IMR-90 (cell line): Measurements from ENCODE around the gene ZEB2. TPM values are rescaled to one million over a fixed set of nuclear protein-coding genes. Genes with fewer than 3 reads are reported as not detected.

ENCODE experiments used
- ATAC-seq: fragments of 200-7000 bp; cut with Tn5 transposase; 2 replicates; pipeline ENCODE4 v1.9.1; 2020; ENCODE audit warnings: low read depth, mild to moderate bottlenecking, moderate library complexity
- BruUV-seq: library from RNA; stranded (reverse); fragments of 400-500 nt; replicated peaks from 2 replicates; lab custom pipeline; 2021; lab: Mats Ljungman, UMichigan
- CTCF ChIA-PET: fragments of 300-600 bp; formaldehyde crosslinking; extraction: SDS; loops from one replicate; lab custom pipeline; 2021; ENCODE audit warnings: antibody characterized with exemption; lab: Yijun Ruan, JAX
- POLR2A ChIA-PET: fragments of 300-600 bp; sonication (Branson Sonifier 250); formaldehyde crosslinking; loops from one replicate; lab custom pipeline; 2022; ENCODE audit warnings: antibody characterized with exemption; ENCODE audit not compliant: unreplicated experiment; lab: Charles Lee
- DNase-seq: peaks from one replicate; pipeline ENCODE4 v3.0.0; 2013
- H2AFZ ChIP-seq: replicated peaks from 2 replicates; pipeline ENCODE3; 2013; ENCODE audit warnings: low read length, mild to moderate bottlenecking; ENCODE audit not compliant: poor library complexity
- H2AK5ac ChIP-seq: 2 replicates; pipeline ENCODE4 v1.6.1; 2013; ENCODE audit warnings: low read depth, low read length, inconsistent platforms
- H2AK9ac ChIP-seq: replicated peaks from 2 replicates; pipeline ENCODE3; 2013; ENCODE audit warnings: mild to moderate bottlenecking, low read depth, low read length, moderate library complexity; ENCODE audit not compliant: poor library complexity
- H2BK120ac ChIP-seq: 2 replicates; pipeline ENCODE4 v1.6.1; 2013; ENCODE audit warnings: low read depth, low read length, inconsistent platforms
- H2BK15ac ChIP-seq: 3 replicates; pipeline ENCODE4 v1.6.1; 2013; ENCODE audit warnings: low read depth, low read length, inconsistent platforms
- H2BK20ac ChIP-seq: 2 replicates; pipeline ENCODE4 v1.6.1; 2013; ENCODE audit warnings: low read depth, mild to moderate bottlenecking, inconsistent platforms, low read length, moderate library complexity
- H2BK5ac ChIP-seq: 2 replicates; pipeline ENCODE4 v1.6.1; 2013; ENCODE audit warnings: mild to moderate bottlenecking, low read depth, low read length, inconsistent platforms; ENCODE audit not compliant: poor library complexity, severe bottlenecking
- H3K14ac ChIP-seq: replicated peaks from 2 replicates; pipeline ENCODE4 v1.6.1; 2013; ENCODE audit warnings: low read depth, low read length, inconsistent platforms
- H3K18ac ChIP-seq: 2 replicates; pipeline ENCODE4 v1.6.1; 2013; ENCODE audit warnings: low read depth, low read length, control low read depth
- H3K23ac ChIP-seq: 2 replicates; pipeline ENCODE4 v1.6.1; 2013; ENCODE audit warnings: low read depth, low read length, inconsistent platforms
- H3K27ac ChIP-seq: 2 replicates; pipeline ENCODE4 v1.5.1; 2013; ENCODE audit warnings: mild to moderate bottlenecking, control low read depth, low read length; ENCODE audit not compliant: insufficient read depth
- H3K27me3 ChIP-seq: 2 replicates; pipeline ENCODE4 v1.6.1; 2013; ENCODE audit warnings: low read length; ENCODE audit not compliant: control insufficient read depth, insufficient read depth
- H3K36me3 ChIP-seq: 2 replicates; pipeline ENCODE4 v1.6.1; 2013; ENCODE audit warnings: low read length, mixed read lengths; ENCODE audit not compliant: control insufficient read depth, insufficient read depth
- H3K4ac ChIP-seq: 2 replicates; pipeline ENCODE4 v1.6.1; 2013; ENCODE audit warnings: low read depth, low read length, inconsistent platforms
- H3K4me1 ChIP-seq: 2 replicates; pipeline ENCODE4 v1.6.1; 2013; ENCODE audit warnings: low read length, mixed read lengths; ENCODE audit not compliant: control insufficient read depth, insufficient read depth
- H3K4me2 ChIP-seq: 2 replicates; pipeline ENCODE4 v1.6.1; 2013; ENCODE audit warnings: low read depth, mild to moderate bottlenecking, control low read depth, low read length, moderate library complexity
- H3K4me3 ChIP-seq: 2 replicates; pipeline ENCODE4 v1.5.1; 2013; ENCODE audit warnings: low read depth, mild to moderate bottlenecking, control low read depth, low read length, moderate library complexity; ENCODE audit not compliant: insufficient read depth
- H3K56ac ChIP-seq: 2 replicates; pipeline ENCODE4 v1.6.1; 2013; ENCODE audit warnings: low read length, inconsistent platforms; ENCODE audit not compliant: insufficient read depth; ENCODE audit errors: extremely low read depth
- H3K79me1 ChIP-seq, 2 experiments: 2 replicates each; pipeline ENCODE4 v1.6.1; 2013; ENCODE audit warnings: low read length in 2 of 2, inconsistent platforms in 1 of 2, low read depth in 1 of 2
- H3K9ac ChIP-seq: 2 replicates; pipeline ENCODE4 v1.6.1; 2013; ENCODE audit warnings: low read depth, low read length, control low read depth
- H3K9me1 ChIP-seq: 2 replicates; pipeline ENCODE4 v1.6.1; 2013; ENCODE audit warnings: low read length, inconsistent platforms; ENCODE audit not compliant: insufficient read depth
- H3K9me3 ChIP-seq: 2 replicates; pipeline ENCODE4 v1.6.1; 2013; ENCODE audit warnings: low read length; ENCODE audit not compliant: control insufficient read depth, insufficient read depth
- H4K20me1 ChIP-seq: 2 replicates; pipeline ENCODE4 v1.6.1; 2013; ENCODE audit warnings: low read length, inconsistent platforms; ENCODE audit not compliant: insufficient read depth
- H4K5ac ChIP-seq: 2 replicates; pipeline ENCODE4 v1.6.1; 2013; ENCODE audit warnings: mild to moderate bottlenecking, low read depth, low read length, control low read depth
- H4K8ac ChIP-seq, 2 experiments: 2 replicates each; pipeline ENCODE4 v1.6.1; 2013; ENCODE audit warnings: low read depth in 2 of 2, low read length in 2 of 2, control low read depth in 1 of 2, inconsistent platforms in 1 of 2
- H4K91ac ChIP-seq: 2 replicates; pipeline ENCODE4 v1.6.1; 2013; ENCODE audit warnings: low read depth, low read length, inconsistent platforms; ENCODE audit not compliant: insufficient read depth
- BHLHE40 ChIP-seq: fragments of 150-350 bp; IDR thresholded peaks from 2 replicates; pipeline ENCODE4 v1.6.1; 2016; ENCODE audit warnings: mild to moderate bottlenecking, low read depth, low read length
- CHD1 ChIP-seq: IDR thresholded peaks from 2 replicates; pipeline ENCODE4 v1.6.1; 2012; ENCODE audit warnings: low read depth, low read length, improper control_type of control experiment
- FOS ChIP-seq: fragments of 150-350 bp; IDR thresholded peaks from 2 replicates; pipeline ENCODE4 v1.6.1; 2016; ENCODE audit warnings: low read depth, low read length
- MAFK ChIP-seq: IDR thresholded peaks from 2 replicates; pipeline ENCODE4 v1.6.1; 2012; ENCODE audit warnings: low read depth, low read length, improper control_type of control experiment
- MAZ ChIP-seq: IDR thresholded peaks from 2 replicates; pipeline ENCODE4 v1.6.1; 2012; ENCODE audit warnings: low read depth, mild to moderate bottlenecking, low read length, improper control_type of control experiment, moderate library complexity, borderline replicate concordance
- MXI1 ChIP-seq: IDR thresholded peaks from 2 replicates; pipeline ENCODE4 v1.6.1; 2012; ENCODE audit warnings: low read depth, mild to moderate bottlenecking, low read length, moderate library complexity, borderline replicate concordance
- NFE2L2 ChIP-seq: fragments of 150-350 bp; IDR thresholded peaks from 2 replicates; pipeline ENCODE4 v1.6.1; 2016; ENCODE audit warnings: low read depth, mild to moderate bottlenecking, low read length
- POLR2A ChIP-seq: IDR thresholded peaks from 2 replicates; pipeline ENCODE4 v1.6.1; 2012; ENCODE audit warnings: mild to moderate bottlenecking, low read depth, low read length
- RAD21 ChIP-seq: IDR thresholded peaks from 2 replicates; pipeline ENCODE4 v1.6.1; 2012; ENCODE audit warnings: low read length, improper control_type of control experiment
- RCOR1 ChIP-seq: IDR thresholded peaks from 2 replicates; pipeline ENCODE4 v1.6.1; 2012; ENCODE audit warnings: mild to moderate bottlenecking, low read length, improper control_type of control experiment; ENCODE audit not compliant: insufficient replicate concordance
- RFX5 ChIP-seq: IDR thresholded peaks from 2 replicates; pipeline ENCODE4 v1.8.0; 2012; ENCODE audit warnings: low read depth, mild to moderate bottlenecking, low read length, moderate library complexity
- SMC3 ChIP-seq: fragments of 150-350 bp; IDR thresholded peaks from 2 replicates; pipeline ENCODE4 v1.6.1; 2016; ENCODE audit warnings: low read depth, mild to moderate bottlenecking, antibody characterized with exemption, low read length, moderate library complexity
- WGBS, 2 experiments: methylation state at CpG; one replicate each; pipeline versions ENCODE4 v1.1.5 to v1.1.7; 2013; ENCODE audit warnings: missing lambda C conversion rate in 2 of 2; ENCODE audit not compliant: insufficient read length in 1 of 2; ENCODE audit errors: extremely low coverage in 2 of 2; 5-methylcytosine and 5-hydroxymethylcytosine counted together
- dilution Hi-C: fragments of 300-500 bp; cut with HindIII; formaldehyde crosslinking; loops from one replicate; pipeline ENCODE4 v1.14.3; 2018; ENCODE audit warnings: low sequenced_read_pairs; ENCODE audit not compliant: unreplicated experiment
- in situ Hi-C: fragments of 300-500 bp; cut with MboI; formaldehyde crosslinking; loops from 3 replicates; pipeline ENCODE4 v1.14.3; 2019; ENCODE audit warnings: low sequenced_read_pairs, inconsistent platforms, mixed read lengths
- intact Hi-C: fragments of 100-400 bp; cut with micrococcal nuclease; formaldehyde crosslinking; loops from 2 replicates; pipeline ENCODE4 v1.10.0; 2022
- polyA plus RNA-seq, 3 experiments: library from polyadenylated mRNA; depleted of rRNA; stranded (reverse); fragments of >200 nt; gene quantifications; 2 replicates each; pipeline ENCODE4 v1.2.3, GENCODE V29; 2012; ENCODE audit warnings: low replicate concordance in 1 of 3
- total RNA-seq: library from RNA; depleted of rRNA; stranded (reverse); fragments of >200 nt; gene quantifications from 2 replicates; pipeline ENCODE4 v1.2.3, GENCODE V29; 2012
- TF ChIP-seq, protein P1 (sequence below): fragments of 150-350 bp; IDR thresholded peaks from 2 replicates; pipeline ENCODE4 v1.6.1; 2017; ENCODE audit warnings: mild to moderate bottlenecking, antibody characterized with exemption, low read length, low read depth
- TF ChIP-seq, protein P2 (sequence below): fragments of 150-350 bp; IDR thresholded peaks from 2 replicates; pipeline ENCODE4 v1.6.1; 2016; ENCODE audit warnings: low read depth, mild to moderate bottlenecking, low read length, moderate library complexity, borderline replicate concordance
- TF ChIP-seq, protein P3 (sequence below): conservative IDR thresholded peaks from 2 replicates; pipeline ENCODE4 v1.5.1; 2012; ENCODE audit warnings: mild to moderate bottlenecking, low read depth, low read length, improper control_type of control experiment

The ZEB2 gene
- total and polyA plus RNA-seq, 2 of the 4 experiments (the other 2 are of a cell fraction) = 22.4 to 50.9 TPM

DNA sequence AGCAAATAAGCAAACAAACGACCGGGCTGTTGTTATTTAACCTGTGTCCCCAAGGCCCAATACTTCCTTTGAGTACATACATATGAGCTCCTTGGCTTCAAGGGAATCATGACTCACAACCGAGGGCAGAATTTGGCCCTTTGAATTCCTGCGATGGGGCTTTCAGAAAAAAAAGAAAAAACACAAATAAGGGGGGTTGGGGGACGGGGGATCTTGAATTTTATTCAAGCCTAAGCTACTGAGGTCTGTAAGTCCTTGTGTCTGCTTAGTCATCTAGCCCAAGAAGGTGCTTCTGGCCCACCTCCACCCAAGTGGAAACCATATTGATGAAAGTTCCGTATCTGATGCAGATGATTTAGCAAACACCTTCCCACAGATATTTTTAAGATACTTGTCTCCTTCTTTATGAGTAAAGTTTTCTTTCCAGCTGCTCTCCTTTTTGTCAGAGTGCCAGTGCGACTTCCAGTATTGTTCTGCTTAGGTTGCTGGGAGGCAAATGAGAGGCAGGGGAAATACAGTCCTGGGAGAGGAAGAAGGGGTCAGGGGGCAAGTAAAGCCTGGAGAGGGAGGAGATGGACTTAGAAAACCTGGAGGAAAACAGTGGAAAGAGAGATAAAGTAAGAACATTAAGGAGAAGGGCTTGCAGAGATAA is 169.6 kb downstream of the ZEB2 start:
- POLR2A ChIA-PET = no interaction called here
- no peaks in the 10 kb centered on the region for H3K79me1 ChIP-seq
- H2AK9ac ChIP-seq = no peak overlapping the region
- no peak overlapping the region for H2BK15ac ChIP-seq
- DNase-seq (peak; percentile 25), ATAC-seq (no peak)
- TF ChIP-seq RAD21 (no peak), MXI1 (no peak), POLR2A (no peak), CHD1 (no peak), NFE2L2 (no peak), RFX5 (no peak), RCOR1 (no peak), MAZ (no peak), FOS (no peak), MAFK (no peak), BHLHE40 (no peak), SMC3 (no peak)
- TF ChIP-seq, protein P1, sequence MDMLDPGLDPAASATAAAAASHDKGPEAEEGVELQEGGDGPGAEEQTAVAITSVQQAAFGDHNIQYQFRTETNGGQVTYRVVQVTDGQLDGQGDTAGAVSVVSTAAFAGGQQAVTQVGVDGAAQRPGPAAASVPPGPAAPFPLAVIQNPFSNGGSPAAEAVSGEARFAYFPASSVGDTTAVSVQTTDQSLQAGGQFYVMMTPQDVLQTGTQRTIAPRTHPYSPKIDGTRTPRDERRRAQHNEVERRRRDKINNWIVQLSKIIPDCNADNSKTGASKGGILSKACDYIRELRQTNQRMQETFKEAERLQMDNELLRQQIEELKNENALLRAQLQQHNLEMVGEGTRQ = no peak
- TF ChIP-seq, protein P2, sequence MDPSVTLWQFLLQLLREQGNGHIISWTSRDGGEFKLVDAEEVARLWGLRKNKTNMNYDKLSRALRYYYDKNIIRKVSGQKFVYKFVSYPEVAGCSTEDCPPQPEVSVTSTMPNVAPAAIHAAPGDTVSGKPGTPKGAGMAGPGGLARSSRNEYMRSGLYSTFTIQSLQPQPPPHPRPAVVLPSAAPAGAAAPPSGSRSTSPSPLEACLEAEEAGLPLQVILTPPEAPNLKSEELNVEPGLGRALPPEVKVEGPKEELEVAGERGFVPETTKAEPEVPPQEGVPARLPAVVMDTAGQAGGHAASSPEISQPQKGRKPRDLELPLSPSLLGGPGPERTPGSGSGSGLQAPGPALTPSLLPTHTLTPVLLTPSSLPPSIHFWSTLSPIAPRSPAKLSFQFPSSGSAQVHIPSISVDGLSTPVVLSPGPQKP = no peak
- TF ChIP-seq, protein P3, sequence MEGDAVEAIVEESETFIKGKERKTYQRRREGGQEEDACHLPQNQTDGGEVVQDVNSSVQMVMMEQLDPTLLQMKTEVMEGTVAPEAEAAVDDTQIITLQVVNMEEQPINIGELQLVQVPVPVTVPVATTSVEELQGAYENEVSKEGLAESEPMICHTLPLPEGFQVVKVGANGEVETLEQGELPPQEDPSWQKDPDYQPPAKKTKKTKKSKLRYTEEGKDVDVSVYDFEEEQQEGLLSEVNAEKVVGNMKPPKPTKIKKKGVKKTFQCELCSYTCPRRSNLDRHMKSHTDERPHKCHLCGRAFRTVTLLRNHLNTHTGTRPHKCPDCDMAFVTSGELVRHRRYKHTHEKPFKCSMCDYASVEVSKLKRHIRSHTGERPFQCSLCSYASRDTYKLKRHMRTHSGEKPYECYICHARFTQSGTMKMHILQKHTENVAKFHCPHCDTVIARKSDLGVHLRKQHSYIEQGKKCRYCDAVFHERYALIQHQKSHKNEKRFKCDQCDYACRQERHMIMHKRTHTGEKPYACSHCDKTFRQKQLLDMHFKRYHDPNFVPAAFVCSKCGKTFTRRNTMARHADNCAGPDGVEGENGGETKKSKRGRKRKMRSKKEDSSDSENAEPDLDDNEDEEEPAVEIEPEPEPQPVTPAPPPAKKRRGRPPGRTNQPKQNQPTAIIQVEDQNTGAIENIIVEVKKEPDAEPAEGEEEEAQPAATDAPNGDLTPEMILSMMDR = no peak
- no TSS peak for BruUV-seq
- H2AFZ ChIP-seq = peak overlapping the region; percentile 26
- H3K9me3 ChIP-seq = no peaks in the 10 kb centered on the region
- no peak overlapping the region for H3K27ac ChIP-seq
- no peak overlapping the region for H2BK120ac ChIP-seq
- H2BK20ac ChIP-seq = no peak overlapping the region
- H3K9ac ChIP-seq = no peak overlapping the region
- in situ Hi-C loops (no loop called here), intact Hi-C loops (no loop called here), dilution Hi-C loops (no loop called here)
- H3K27me3 ChIP-seq = no peaks in the 10 kb centered on the region
- no peak overlapping the region for H3K18ac ChIP-seq
- H3K4ac ChIP-seq = no peak overlapping the region
- peak overlapping the region; percentile 56; the same call in 1 of the 2 replicates for H2AK5ac ChIP-seq
- H3K4me2 ChIP-seq = no peak overlapping the region
- CTCF ChIA-PET = no interaction called here
- no peak overlapping the region for H3K4me3 ChIP-seq
- H3K36me3 ChIP-seq = no peaks in the 10 kb centered on the region
- no peak overlapping the region for H4K91ac ChIP-seq
- no peak overlapping the region for H2BK5ac ChIP-seq
- no peaks in the 10 kb centered on the region for H4K20me1 ChIP-seq
- no peaks in the 10 kb centered on the region for H3K4me1 ChIP-seq
- 0 out of 4 replicates have a peak overlapping the region, but pooled peaks of 1 of the 2 experiments have one; percentile 28 for H4K8ac ChIP-seq
- H3K23ac ChIP-seq = no peak overlapping the region
- WGBS, 2 experiments = no CpG with 5 or more reads among the region's 7 CpGs
- H3K14ac ChIP-seq = no peak overlapping the region
- no peak overlapping the region for H4K5ac ChIP-seq
- H3K9me1 ChIP-seq = no peaks in the 10 kb centered on the region
- H3K56ac ChIP-seq = no peak overlapping the region
